CD14-positive monocyte (primary cell): ENCODE measurements around the gene CDH16. TPM values are rescaled to one million over a fixed set of nuclear protein-coding genes. Genes with fewer than 3 reads are reported as not detected.

Source experiments
- DNase-seq, 3 donors: peaks; one replicate each; pipeline ENCODE4 v3.0.0-alpha.2; 2011 to 2022
- H2AFZ ChIP-seq: 2 replicates; pipeline ENCODE4 v1.6.0; 2012; ENCODE audit warnings: mild to moderate bottlenecking, low read depth, low read length, inconsistent platforms; ENCODE audit not compliant: insufficient read depth, poor library complexity, severe bottlenecking
- H3K27ac ChIP-seq, 2 donors: 1 replicate in 1 of 2; 2 replicates in 1 of 2; pipeline ENCODE4 v1.5.1; 2012 to 2013; ENCODE audit warnings: low read length in 2 of 2, control low read depth in 1 of 2, inconsistent platforms in 1 of 2, low read depth in 1 of 2, mild to moderate bottlenecking in 1 of 2
- H3K27me3 ChIP-seq, 2 donors: one replicate each; pipeline versions ENCODE4 v1.6.0 to v1.6.1; 2011 to 2013; ENCODE audit warnings: low read length in 2 of 2; ENCODE audit not compliant: control insufficient read depth in 2 of 2, insufficient read depth in 2 of 2
- H3K36me3 ChIP-seq, 2 donors: replicated peaks in 1 of 2; 1 replicate in 1 of 2; 2 replicates in 1 of 2; pipeline versions ENCODE4 v1.5.1 to v1.6.1; 2012 to 2013; ENCODE audit warnings: low read length in 2 of 2, control low read depth in 1 of 2, inconsistent platforms in 1 of 2, mild to moderate bottlenecking in 1 of 2; ENCODE audit not compliant: insufficient read depth in 2 of 2, control insufficient read depth in 1 of 2
- H3K4me1 ChIP-seq, 2 donors: 1 replicate in 1 of 2; 2 replicates in 1 of 2; pipeline versions ENCODE4 v1.5.1 to v1.6.1; 2012 to 2013; ENCODE audit warnings: low read length in 2 of 2, control low read depth in 1 of 2, inconsistent platforms in 1 of 2, mild to moderate bottlenecking in 1 of 2, moderate library complexity in 1 of 2; ENCODE audit not compliant: insufficient read depth in 2 of 2, control insufficient read depth in 1 of 2
- H3K4me2 ChIP-seq: replicated peaks from 2 replicates; pipeline ENCODE3; 2012; ENCODE audit warnings: low read length, moderate library complexity, mild to moderate bottlenecking; ENCODE audit not compliant: poor library complexity, severe bottlenecking; ENCODE audit errors: extremely low read depth
- H3K4me3 ChIP-seq, 3 experiments: fragments of 200-600 bp in 1 of 3; sonication (generic) in 1 of 3; replicated peaks in 1 of 3; 1 replicate in 2 of 3; 2 replicates in 1 of 3; pipeline ENCODE4 v1.5.1; 2011 to 2013; ENCODE audit warnings: low read length in 3 of 3, mild to moderate bottlenecking in 3 of 3, control low read depth in 2 of 3, low read depth in 2 of 3, inconsistent platforms in 1 of 3, moderate library complexity in 1 of 3
- H3K79me2 ChIP-seq: 2 replicates; pipeline ENCODE4 v1.6.0; 2012; ENCODE audit warnings: mild to moderate bottlenecking, control low read depth, inconsistent platforms, low read length, moderate library complexity; ENCODE audit not compliant: insufficient read depth
- H3K9ac ChIP-seq: 2 replicates; pipeline ENCODE4 v1.6.0; 2017; ENCODE audit warnings: low read length, mild to moderate bottlenecking; ENCODE audit not compliant: insufficient read depth, poor library complexity, severe bottlenecking
- H3K9me3 ChIP-seq, 2 donors: replicated peaks in 1 of 2; 1 replicate in 1 of 2; 2 replicates in 1 of 2; pipeline versions ENCODE4 v1.5.1 to v1.6.1; 2012 to 2013; ENCODE audit warnings: low read length in 2 of 2, control low read depth in 1 of 2; ENCODE audit not compliant: control insufficient read depth in 1 of 2, insufficient read depth in 1 of 2
- H4K20me1 ChIP-seq: 2 replicates; pipeline ENCODE4 v1.6.0; 2012; ENCODE audit warnings: mild to moderate bottlenecking, low read length, control low read depth, moderate library complexity; ENCODE audit not compliant: insufficient read depth
- H3K27ac Mint-ChIP-seq, 7 donors: one replicate each; pipeline ENCODE4 v1.8.0; 2020; ENCODE audit warnings: mild to moderate bottlenecking in 7 of 7, mixed read lengths in 7 of 7, moderate library complexity in 6 of 7, inconsistent platforms in 2 of 7
- H3K27me3 Mint-ChIP-seq, 3 donors: one replicate each; pipeline ENCODE4 v1.8.0; 2021 to 2022; ENCODE audit warnings: low read depth in 3 of 3, mild to moderate bottlenecking in 3 of 3, mixed read lengths in 3 of 3, moderate library complexity in 3 of 3, inconsistent platforms in 1 of 3
- H3K36me3 Mint-ChIP-seq, 2 donors: one replicate each; pipeline ENCODE4 v1.8.0; 2020; ENCODE audit warnings: mixed read lengths in 2 of 2, inconsistent platforms in 1 of 2, mild to moderate bottlenecking in 1 of 2
- H3K4me1 Mint-ChIP-seq: one replicate; pipeline ENCODE4 v1.8.0; 2020; ENCODE audit warnings: mild to moderate bottlenecking, mixed read lengths
- H3K4me3 Mint-ChIP-seq, 2 donors: one replicate each; pipeline ENCODE4 v1.8.0; 2020; ENCODE audit warnings: mild to moderate bottlenecking in 2 of 2, mixed read lengths in 2 of 2, moderate library complexity in 1 of 2
- H3K9me3 Mint-ChIP-seq, 7 donors: one replicate each; pipeline ENCODE4 v1.8.0; 2020 to 2022; ENCODE audit warnings: mixed read lengths in 7 of 7, mild to moderate bottlenecking in 6 of 7, moderate library complexity in 6 of 7, inconsistent platforms in 2 of 7
- CTCF ChIP-seq: fragments of 200-600 bp; IDR thresholded peaks from one replicate; pipeline ENCODE4 v1.8.0; 2022; ENCODE audit warnings: antibody characterized with exemption, mild to moderate bottlenecking
- WGBS: methylation state at CpG from one replicate; pipeline ENCODE4 v1.1.5; 2013; ENCODE audit warnings: missing lambda C conversion rate; ENCODE audit not compliant: insufficient coverage; 5-methylcytosine and 5-hydroxymethylcytosine counted together
- intact Hi-C, 2 donors: fragments of 100-400 bp; cut with micrococcal nuclease; formaldehyde crosslinking; loops; one replicate each; pipeline versions ENCODE4 v1.15.0 to v1.15.1; 2023
- polyA plus RNA-seq, 3 donors: library from polyadenylated mRNA; depleted of rRNA in 1 of 3; unstranded in 2 of 3; stranded (reverse) in 1 of 3; fragments of 300-500 nt in 2 of 3; fragments of >200 nt in 1 of 3; fragmentation: Illumina TruSeq in 2 of 3; gene quantifications; 1 replicate in 2 of 3; 2 replicates in 1 of 3; pipeline ENCODE4 v1.2.3, GENCODE V29; 2012 to 2021

CDH16 gene
- polyA plus RNA-seq, 3 donors = not detected

GRCh38 chr16:66869424-66869823 lies 49.3 kb downstream of the CDH16 start:
- no peaks in the 10 kb centered on the region for H3K36me3 Mint-ChIP-seq
- peaks cover 0 to 8% (median 0%) of the 10 kb centered on the region in 7 donors for H3K9me3 Mint-ChIP-seq
- H3K27me3 ChIP-seq = peaks cover 0 to 23% of the 10 kb centered on the region in 2 donors
- H4K20me1 ChIP-seq = no peaks in the 10 kb centered on the region
- no peak overlapping the region for H3K27ac ChIP-seq
- TF ChIP-seq CTCF = no peak
- H3K4me1 ChIP-seq = peaks cover 14 to 20% of the 10 kb centered on the region in 2 donors
- DNase-seq = no peak
- H3K4me3 Mint-ChIP-seq = no peak overlapping the region
- H3K4me2 ChIP-seq = no peak overlapping the region
- no peaks in the 10 kb centered on the region for H3K36me3 ChIP-seq
- no peak overlapping the region for H3K4me3 ChIP-seq
- H3K4me1 Mint-ChIP-seq = peaks cover 15% of the 10 kb centered on the region
- no peak overlapping the region for H2AFZ ChIP-seq
- intact Hi-C loops = loop anchor here (5.0 to 10.0 kb wide), 4 partner anchors 37 to 462 kb away; partner anchors contain the start of genes NAE1 (in 2 of the 2) and CMTM3 (in 1 of the 2)
- no peaks in the 10 kb centered on the region for H3K9me3 ChIP-seq
- H3K9ac ChIP-seq = no peak overlapping the region
- WGBS = no CpG with 5 or more reads among the region's 1 CpG
- no peaks in the 10 kb centered on the region for H3K79me2 ChIP-seq
- no peak overlapping the region for H3K27ac Mint-ChIP-seq
- peaks cover 29 to 55% (median 34%) of the 10 kb centered on the region in 3 donors for H3K27me3 Mint-ChIP-seq

- Histone ChIP-seq H3K9me3 (no peaks in the 10 kb centered on the region), H3K36me3 (no peaks in the 10 kb centered on the region), H3K4me2 (no peak overlapping the region), H3K9ac (no peak overlapping the region), H3K79me2 (no peaks in the 10 kb centered on the region), H4K20me1 (no peaks in the 10 kb centered on the region), H3K27me3 (peaks cover 0 to 3% of the 10 kb centered on the region in 2 donors), H3K4me1 (peaks cover 0 to 9% of the 10 kb centered on the region in 2 donors), H2AFZ (no peak overlapping the region), H3K4me3 (no peak overlapping the region), H3K27ac (no peak overlapping the region)
- H3K27ac Mint-ChIP-seq = no peak overlapping the region
- peaks cover 0 to 3% (median 0%) of the 10 kb centered on the region in 7 donors for H3K9me3 Mint-ChIP-seq
- H3K4me1 Mint-ChIP-seq = peaks cover 5% of the 10 kb centered on the region
- TF ChIP-seq CTCF = no peak
- H3K4me3 Mint-ChIP-seq = no peak overlapping the region
- DNase-seq = no peak
- no peaks in the 10 kb centered on the region for H3K36me3 Mint-ChIP-seq
- intact Hi-C loops = loop anchor here (10.0 kb wide), 2 partner anchors 139 to 259 kb away; partner anchors contain the start of gene CMTM3 (in 1 of the 2)
- H3K27me3 Mint-ChIP-seq = peaks cover 16 to 27% (median 21%) of the 10 kb centered on the region in 3 donors
Observed at GRCh38 chr16:66863707-66864106, 55.0 kb downstream of the CDH16 start.
